HL-60/S4 treated with retinoic acid at 250 ng/mL for 4 days and 3 days (cell line): ENCODE data around the gene DSN1.
"Not testable (repeated sequence)": the region's sequence is repeated elsewhere in the genome, so short reads cannot be mapped to it uniquely, and the experiment has no call there.

ENCODE experiments used
- in situ Hi-C: fragments of 300-500 bp; cut with MboI; formaldehyde crosslinking; loops from 2 replicates; pipeline ENCODE4 v1.7.0; 2022; ENCODE audit warnings: low sequenced_read_pairs

DSN1 gene, protein sequence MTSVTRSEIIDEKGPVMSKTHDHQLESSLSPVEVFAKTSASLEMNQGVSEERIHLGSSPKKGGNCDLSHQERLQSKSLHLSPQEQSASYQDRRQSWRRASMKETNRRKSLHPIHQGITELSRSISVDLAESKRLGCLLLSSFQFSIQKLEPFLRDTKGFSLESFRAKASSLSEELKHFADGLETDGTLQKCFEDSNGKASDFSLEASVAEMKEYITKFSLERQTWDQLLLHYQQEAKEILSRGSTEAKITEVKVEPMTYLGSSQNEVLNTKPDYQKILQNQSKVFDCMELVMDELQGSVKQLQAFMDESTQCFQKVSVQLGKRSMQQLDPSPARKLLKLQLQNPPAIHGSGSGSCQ

GRCh38 chr20:36773597-36774390, at the start of gene DSN1:
DSN1 (minus strand) TSS chr20:36773763; CDS start chr20:36771458, 2,305 bp downstream.
- in situ Hi-C loops: no loop called here

GRCh38 chr20:36823121-36823520, 49.6 kb upstream of the DSN1 start:
- in situ Hi-C loops: no loop called here

- in situ Hi-C loops: no loop called here
These were observed 48.4 kb upstream of the DSN1 start for GRCh38 chr20:36821964-36822437.

DNA sequence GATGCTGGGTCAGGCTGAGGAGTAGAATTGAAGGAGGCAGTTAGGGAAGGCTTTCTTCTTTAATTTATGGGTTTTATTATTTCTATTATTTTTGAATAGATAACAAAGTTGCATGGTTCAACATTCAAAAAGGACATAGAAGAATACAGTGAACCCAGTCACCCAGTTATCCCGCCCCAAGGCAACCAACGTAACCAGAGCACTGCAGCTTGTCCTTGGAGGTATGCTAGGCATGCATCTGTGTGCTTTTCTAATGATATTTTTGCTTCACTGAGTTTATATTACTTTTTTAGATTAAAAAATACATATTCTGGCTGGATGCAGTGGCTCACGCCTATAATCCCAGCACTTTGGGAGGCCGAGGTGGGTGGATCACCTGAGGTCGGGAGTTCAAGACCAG, 47.4 kb upstream of the DSN1 start:
- in situ Hi-C loops: no loop called here

GRCh38 chr20:36820073-36820472, 46.5 kb upstream of the DSN1 start:
- in situ Hi-C loops: no loop called here

DNA sequence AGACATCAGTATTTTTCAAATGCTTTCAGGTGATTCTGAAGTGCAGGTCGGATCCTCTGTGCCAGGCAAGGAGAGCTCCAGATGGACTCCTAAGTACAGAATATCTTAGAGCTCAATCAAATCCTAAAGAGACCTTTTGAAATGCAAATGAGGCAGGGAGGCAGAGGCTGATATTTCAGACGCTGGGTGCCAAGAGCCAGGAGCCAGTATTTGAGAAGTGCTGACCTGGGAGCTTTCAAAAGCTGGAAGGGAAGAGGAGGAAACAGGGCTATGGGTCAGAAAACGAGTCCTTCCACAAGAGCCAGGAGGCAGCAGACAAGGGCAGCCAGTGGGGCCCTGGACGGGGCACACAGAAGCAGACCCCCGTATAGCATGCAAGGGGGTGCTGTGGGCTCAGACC, 46.1 kb upstream of the DSN1 start:
- in situ Hi-C loops: no loop called here

GRCh38 chr20:36818861-36819260, 45.3 kb upstream of the DSN1 start:
- in situ Hi-C loops: no loop called here

- in situ Hi-C loops: no loop called here
These were observed 44.6 kb upstream of the DSN1 start for GRCh38 chr20:36818185-36818584.

DNA sequence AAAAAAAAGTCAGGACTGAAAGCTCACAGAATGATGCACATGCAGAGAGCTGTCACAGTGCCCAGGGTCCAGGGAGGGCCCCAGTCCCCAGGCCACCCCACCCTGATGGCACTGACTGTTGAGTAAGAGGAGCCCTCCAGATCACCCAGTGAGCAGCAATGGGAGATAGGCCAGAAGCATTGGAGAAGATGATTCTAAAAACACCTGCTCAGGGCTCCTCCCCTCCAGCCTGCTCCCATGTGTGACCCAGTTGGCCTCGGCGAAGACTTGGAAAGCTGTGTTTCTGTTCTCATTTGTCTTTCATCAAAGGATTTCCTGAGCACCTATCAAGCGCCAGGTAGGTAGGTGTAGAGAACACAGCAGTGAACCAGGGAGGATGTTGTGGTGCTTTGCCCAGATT, 43.9 kb upstream of the DSN1 start:
- in situ Hi-C loops: no loop called here

GRCh38 chr20:36815454-36816091, 42.0 kb upstream of the DSN1 start:
- in situ Hi-C loops: no loop called here

DNA sequence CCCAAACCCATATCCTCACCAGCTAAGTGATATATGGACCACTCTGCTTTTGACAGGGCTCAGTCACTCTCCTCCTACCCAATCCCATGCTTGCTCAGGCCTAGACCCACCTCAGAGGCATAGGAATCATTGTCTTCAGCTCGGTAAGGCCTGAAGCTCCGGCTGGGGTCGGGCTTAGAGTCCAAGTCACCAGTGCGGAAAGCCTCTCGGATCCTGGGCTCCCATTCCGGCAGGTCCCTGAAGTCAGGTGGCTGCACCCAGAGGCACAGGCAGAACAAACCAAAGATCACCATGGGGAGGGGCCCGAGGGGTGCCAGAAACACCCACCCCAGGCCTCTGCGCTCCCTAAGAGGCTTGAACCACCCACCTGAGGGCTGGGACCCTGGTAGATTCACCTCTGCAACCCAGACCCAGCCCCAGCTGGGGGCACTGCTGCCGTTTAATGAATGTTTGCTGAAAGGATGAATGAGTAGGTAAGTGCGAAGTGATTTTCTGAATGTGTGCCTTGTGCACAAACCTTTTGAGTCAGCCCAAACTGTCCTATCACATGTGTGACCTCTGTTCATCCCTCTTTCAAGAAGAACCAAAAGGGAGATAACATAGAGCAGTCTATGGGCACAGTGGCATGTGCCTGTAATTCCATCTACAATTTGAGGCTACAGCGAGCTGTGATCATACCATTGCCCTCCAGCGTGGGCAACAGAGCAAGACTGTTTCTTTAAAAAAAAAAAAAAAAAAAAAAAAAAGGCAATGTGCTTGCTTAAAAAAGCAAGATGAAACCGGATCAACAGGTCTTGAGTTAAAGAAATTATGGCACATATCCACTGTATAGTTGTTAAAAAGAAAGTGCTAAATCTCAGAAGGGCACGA, 39.3 kb upstream of the DSN1 start:
- in situ Hi-C loops: no loop called here

- in situ Hi-C loops: no loop called here
These were observed 35.0 kb upstream of the DSN1 start for GRCh38 chr20:36808317-36809257.

GRCh38 chr20:36806049-36806448, 32.5 kb upstream of the DSN1 start:
- in situ Hi-C loops: no loop called here

GRCh38 chr20:36805396-36805795, 31.8 kb upstream of the DSN1 start:
- in situ Hi-C loops: no loop called here

GRCh38 chr20:36804425-36804824, 30.9 kb upstream of the DSN1 start:
- in situ Hi-C loops: no loop called here

DNA sequence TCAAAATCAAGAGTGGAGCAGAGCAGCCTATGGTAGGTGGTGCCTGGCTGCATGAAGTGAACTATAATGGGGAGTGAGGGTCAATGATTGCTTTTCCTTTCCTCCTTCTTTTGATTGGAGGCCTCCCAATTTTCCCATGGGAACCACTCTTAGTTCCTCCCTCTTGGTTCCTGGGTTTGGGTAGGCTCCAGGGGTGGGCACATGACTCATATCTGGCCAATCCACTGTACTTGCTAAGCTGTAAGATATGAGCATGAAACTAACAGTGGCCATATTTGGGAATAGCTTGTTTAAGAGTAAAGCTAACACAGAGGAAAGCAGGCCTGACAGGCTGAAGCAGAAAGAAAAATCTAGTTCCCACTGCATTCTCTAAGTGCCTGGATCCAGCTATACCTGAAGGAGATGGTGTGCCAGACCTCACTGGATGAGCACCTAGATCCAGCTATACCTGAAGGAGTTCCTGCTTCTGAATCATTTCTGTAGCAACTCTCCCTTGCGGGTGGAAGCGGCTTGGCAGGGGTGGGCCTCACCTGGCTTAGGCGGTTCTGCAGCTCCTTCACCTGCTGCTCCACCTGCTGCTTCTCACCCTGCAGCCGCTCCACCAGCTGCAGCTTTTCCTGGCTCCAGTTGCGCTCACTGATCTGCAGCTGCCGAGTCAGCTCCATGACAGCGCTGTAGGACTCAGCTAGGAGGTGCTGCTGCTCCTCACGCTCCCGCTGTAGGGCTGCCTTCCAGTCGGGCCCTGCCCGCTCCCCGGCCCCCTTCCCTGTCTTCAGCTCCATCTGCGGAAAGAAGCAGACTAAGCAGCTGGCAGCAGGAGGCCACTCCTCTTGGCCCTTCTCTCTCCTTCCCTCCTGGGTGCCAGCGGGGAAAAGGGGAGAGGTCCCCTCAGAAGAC, 29.0 kb upstream of the DSN1 start:
- in situ Hi-C loops: no loop called here

- in situ Hi-C loops: no loop called here
These were observed 26.8 kb upstream of the DSN1 start for GRCh38 chr20:36800410-36800809.

DNA sequence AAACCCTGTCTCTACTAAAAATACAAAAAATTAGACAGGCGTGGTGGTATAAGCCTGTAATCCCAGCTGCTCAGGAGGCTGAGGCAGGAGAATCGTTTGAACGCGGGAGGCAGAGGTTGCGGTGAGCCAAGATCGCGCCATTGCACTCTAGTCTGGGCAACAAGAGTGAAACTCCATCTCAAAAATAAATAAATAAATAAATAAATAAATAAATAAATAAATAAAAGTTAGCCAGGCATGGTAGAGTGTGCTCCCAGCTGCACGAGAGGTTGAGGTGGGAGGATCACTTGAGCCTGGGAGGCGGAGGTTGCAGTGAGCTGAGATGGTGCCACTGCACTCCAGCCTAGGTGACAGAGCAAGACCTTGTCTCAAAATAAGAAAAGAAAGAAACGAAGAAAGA, 25.8 kb upstream of the DSN1 start:
- in situ Hi-C loops: not testable (repeated sequence)

DNA sequence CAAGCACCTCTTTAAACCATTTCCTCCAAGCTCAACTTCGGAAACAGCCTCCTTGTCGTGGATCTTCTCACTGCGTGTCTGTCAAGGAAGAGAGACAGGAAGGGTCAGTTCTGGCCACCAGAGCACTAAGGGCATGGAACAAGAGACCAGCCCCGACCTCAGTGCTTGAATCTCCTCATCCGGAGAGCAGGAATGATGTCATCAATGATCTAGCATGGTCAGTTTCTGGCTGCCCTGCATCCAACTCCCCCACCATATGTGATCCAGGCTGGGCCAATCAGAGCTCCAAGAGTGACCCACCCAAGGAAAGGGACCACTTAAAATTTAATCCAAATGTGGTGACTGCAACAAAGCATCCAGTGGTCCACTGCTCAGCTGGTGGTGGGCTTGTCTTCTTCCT, 23.3 kb upstream of the DSN1 start:
- in situ Hi-C loops: no loop called here
